GM12878 (cell line): ENCODE results near the gene UBE2C. TPM values are rescaled to one million over a fixed set of nuclear protein-coding genes. Genes with fewer than 3 reads are reported as not detected.

Experiments used
- ATAC-seq: fragments of 200-7000 bp; cut with Tn5 transposase; 3 replicates; pipeline ENCODE4 v1.9.1; 2020; ENCODE audit warnings: mild to moderate bottlenecking, moderate library complexity
- BruUV-seq: library from RNA; stranded (reverse); fragments of 400-500 nt; replicated peaks from 2 replicates; lab custom pipeline; 2021; lab: Mats Ljungman, UMichigan
- CTCF ChIA-PET: fragments of 300-600 bp; sonication (Branson Sonifier 250); formaldehyde crosslinking; extraction: SDS; loops from one replicate; lab custom pipeline; 2021; ENCODE audit warnings: inconsistent platforms; lab: Yijun Ruan, JAX
- POLR2A ChIA-PET: fragments of 350-600 bp; formaldehyde crosslinking; extraction: SDS; loops from one replicate; lab custom pipeline; 2021; ENCODE audit warnings: inconsistent platforms; lab: Charles Lee
- RAD21 ChIA-PET: fragments of 300-600 bp; sonication (Branson Sonifier 250); formaldehyde crosslinking; loops from one replicate; lab custom pipeline; 2023; ENCODE audit warnings: antibody characterized with exemption; ENCODE audit not compliant: unreplicated experiment; lab: Charles Lee
- SMC1A ChIA-PET: fragments of 300-600 bp; sonication (Branson Sonifier 250); formaldehyde crosslinking; loops from one replicate; lab custom pipeline; 2023; ENCODE audit not compliant: unreplicated experiment, uncharacterized antibody; lab: Charles Lee
- DNase-seq: peaks from one replicate; pipeline ENCODE4 v3.0.0-alpha.2; 2011; ENCODE audit warnings: low read depth, low spot score
- FAIRE-seq: peaks from 3 replicates; lab custom pipeline; 2011; peaks lifted over from hg19 to GRCh38; lab: Jason Lieb, UNC
- H2AFZ ChIP-seq: 2 replicates; pipeline ENCODE4 v1.6.0; 2011; ENCODE audit warnings: low read depth, low read length, control low read depth; ENCODE audit not compliant: control insufficient read depth
- H3K27ac ChIP-seq: 2 replicates; pipeline ENCODE4 v1.5.1; 2011; ENCODE audit warnings: control low read depth; ENCODE audit not compliant: control insufficient read depth, insufficient read depth
- H3K27me3 ChIP-seq, 2 experiments: replicated peaks in 1 of 2; 2 replicates each; pipeline versions ENCODE4 v1.6.0 to v1.6.1; 2011; ENCODE audit warnings: low read length in 1 of 2; ENCODE audit not compliant: control insufficient read depth in 2 of 2, insufficient read depth in 2 of 2
- H3K36me3 ChIP-seq, 2 experiments: 2 replicates each; pipeline ENCODE4 v1.5.1; 2011; ENCODE audit warnings: low read length in 1 of 2; ENCODE audit not compliant: control insufficient read depth in 2 of 2, insufficient read depth in 2 of 2
- H3K4me1 ChIP-seq: 2 replicates; pipeline ENCODE4 v1.6.1; 2011; ENCODE audit warnings: mild to moderate bottlenecking, low read length, moderate library complexity, mixed read lengths; ENCODE audit not compliant: control insufficient read depth, insufficient read depth
- H3K4me2 ChIP-seq: 2 replicates; pipeline ENCODE4 v1.6.0; 2011; ENCODE audit warnings: control low read depth; ENCODE audit not compliant: control insufficient read depth, insufficient read depth
- H3K4me3 ChIP-seq: fragments of 200-600 bp; sonication (generic); 2 replicates; pipeline ENCODE4 v1.5.1; 2016
- H3K79me2 ChIP-seq: 2 replicates; pipeline ENCODE4 v1.6.0; 2011; ENCODE audit warnings: low read length; ENCODE audit not compliant: control insufficient read depth, insufficient read depth
- H3K9ac ChIP-seq: 2 replicates; pipeline ENCODE4 v1.8.0; 2011; ENCODE audit warnings: low read length, control low read depth, mixed read lengths; ENCODE audit not compliant: control insufficient read depth, insufficient read depth
- H3K9me3 ChIP-seq: replicated peaks from 3 replicates; pipeline ENCODE4 v1.5.1; 2011; ENCODE audit warnings: mild to moderate bottlenecking, low read length; ENCODE audit not compliant: control insufficient read depth, insufficient read depth
- H4K20me1 ChIP-seq: 2 replicates; pipeline ENCODE4 v1.6.0; 2011; ENCODE audit not compliant: control insufficient read depth, insufficient read depth
- ASH2L ChIP-seq: fragments of 300-600, 200-600 bp; sonication (generic); IDR thresholded peaks from 2 replicates; pipeline ENCODE4 v1.6.1; 2017; ENCODE audit warnings: low read depth, mild to moderate bottlenecking, borderline replicate concordance
- BCLAF1 ChIP-seq: fragments of 450-650 bp; IDR thresholded peaks from 2 replicates; pipeline ENCODE4 v1.6.1; 2017; ENCODE audit warnings: antibody characterized with exemption, mild to moderate bottlenecking, moderate library complexity
- CREM ChIP-seq: IDR thresholded peaks from 2 replicates; pipeline ENCODE4 v1.6.1; 2014; ENCODE audit warnings: antibody characterized with exemption, low read depth
- IKZF2 ChIP-seq, 2 experiments: fragments of 450-650 bp; IDR thresholded peaks; 2 replicates each; pipeline ENCODE4 v1.6.1; 2017; ENCODE audit warnings: mild to moderate bottlenecking in 2 of 2, moderate library complexity in 2 of 2
- NBN ChIP-seq: fragments of 450-650 bp; IDR thresholded peaks from 2 replicates; pipeline ENCODE4 v1.6.1; 2016
- PAX5 ChIP-seq: IDR thresholded peaks from 2 replicates; pipeline ENCODE4 v1.6.1; 2011; ENCODE audit warnings: low read depth, low read length, borderline replicate concordance
- PML ChIP-seq: IDR thresholded peaks from 2 replicates; pipeline ENCODE4 v1.6.1; 2012; ENCODE audit warnings: low read length, inconsistent platforms
- RBBP5 ChIP-seq: fragments of 200-600 bp; sonication (generic); conservative IDR thresholded peaks from 2 replicates; pipeline ENCODE4 v1.6.1; 2016
- SMAD5 ChIP-seq: IDR thresholded peaks from 2 replicates; pipeline ENCODE4 v1.6.1; 2016; ENCODE audit warnings: antibody characterized with exemption, low read depth
- SUPT20H ChIP-seq: IDR thresholded peaks from 2 replicates; pipeline ENCODE4 v1.6.1; 2011; ENCODE audit warnings: low read depth, mild to moderate bottlenecking, low read length, moderate library complexity, borderline replicate concordance; ENCODE audit not compliant: control insufficient read depth
- ZNF217 ChIP-seq: fragments of 450-650 bp; IDR thresholded peaks from 2 replicates; pipeline ENCODE4 v1.6.1; 2017; ENCODE audit warnings: antibody characterized with exemption, mild to moderate bottlenecking
- WGBS: methylation state at CpG from one replicate; pipeline ENCODE4 v1.1.6; 2016; ENCODE audit warnings: low lambda C conversion rate; ENCODE audit not compliant: insufficient replicate concordance, insufficient coverage; ENCODE audit errors: missing lambda C conversion rate; 5-methylcytosine and 5-hydroxymethylcytosine counted together
- in situ Hi-C: fragments of 300-500 bp; cut with MboI; formaldehyde crosslinking; loops from 9 replicates; pipeline ENCODE4 v1.14.3; 2018; ENCODE audit warnings: mixed read lengths
- intact Hi-C: fragments of 100-400 bp; cut with micrococcal nuclease; formaldehyde crosslinking; loops from one replicate; pipeline ENCODE4 v1.14.2; 2022; ENCODE audit not compliant: unreplicated experiment
- polyA plus RNA-seq, 11 experiments: library from polyadenylated mRNA; depleted of rRNA in 4 of 11; unstranded in 6 of 11; stranded (reverse) in 5 of 11; fragments of >200 nt; fragmentation: Nextera tagmentation in 4 of 11; fragmentation: Illumina TruSeq in 1 of 11; extraction: Ambion mirVana in 4 of 11; extraction: Trizol in 1 of 11; gene quantifications; 1 replicate in 1 of 11; 2 replicates in 10 of 11; pipeline versions ENCODE4 v1.2.1 to v1.2.3, GENCODE V29; 2011 to 2016; ENCODE audit warnings: inconsistent platforms in 2 of 11, missing spikeins in 2 of 11, low read depth in 1 of 11
- total RNA-seq, 4 experiments: library from RNA; depleted of rRNA in 3 of 4; stranded (reverse); fragments of >200 nt in 3 of 4; fragmentation: Illumina TruSeq in 1 of 4; extraction: Trizol in 1 of 4; gene quantifications; 2 replicates each; pipeline versions ENCODE4 v1.2.1 to v1.2.3, GENCODE V29; 2013 to 2021
- TF ChIP-seq, protein P1 (sequence below), 3 experiments: IDR thresholded peaks in 2 of 3; conservative IDR thresholded peaks in 1 of 3; 2 replicates each; pipeline ENCODE4 v1.5.1; 2011; ENCODE audit warnings: low read depth in 3 of 3, low read length in 3 of 3, mild to moderate bottlenecking in 3 of 3, control low read depth in 2 of 3, moderate library complexity in 2 of 3, inconsistent platforms in 1 of 3, mixed read lengths in 1 of 3; ENCODE audit not compliant: control insufficient read depth in 2 of 3, insufficient read depth in 1 of 3; ENCODE audit errors: extremely low read depth in 1 of 3
- TF ChIP-seq, protein P2 (sequence below): fragments of 450-650 bp; IDR thresholded peaks from 2 replicates; pipeline ENCODE4 v1.6.1; 2017; ENCODE audit warnings: mild to moderate bottlenecking, low read depth, inconsistent platforms; ENCODE audit not compliant: poor library complexity, severe bottlenecking
- TF ChIP-seq, protein P3 (sequence below): fragments of 450-650 bp; IDR thresholded peaks from 2 replicates; pipeline ENCODE4 v1.6.1; 2014; ENCODE audit warnings: mild to moderate bottlenecking

The UBE2C gene
- total and polyA plus RNA-seq, 10 of the 15 experiments (the other 5 are each of a cell fraction or from before 2014, with no cell fraction given) = 86.2 to 412 (median 176) TPM

DNA sequence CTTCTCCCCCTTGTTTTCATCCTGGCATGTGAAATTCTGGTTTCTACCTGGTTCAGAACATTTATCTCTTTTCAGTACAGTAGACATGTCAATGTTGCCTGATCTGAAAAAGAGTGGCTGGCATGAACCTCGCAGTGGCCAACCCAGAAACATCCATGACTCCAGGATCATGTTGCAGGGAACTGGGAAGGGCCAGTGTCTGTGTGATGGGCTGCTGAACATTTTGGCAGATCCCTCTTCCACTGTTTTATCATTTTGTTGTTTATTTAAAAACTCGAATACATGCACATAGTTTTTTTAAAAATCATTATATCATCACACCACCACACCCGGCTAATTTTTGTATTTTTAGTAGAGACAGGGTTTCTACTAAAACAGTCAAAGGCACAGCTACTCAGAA lies 39.8 kb upstream of the UBE2C start (continued):
- TF ChIP-seq CREM (no peak), PAX5 (no peak)

DNA sequence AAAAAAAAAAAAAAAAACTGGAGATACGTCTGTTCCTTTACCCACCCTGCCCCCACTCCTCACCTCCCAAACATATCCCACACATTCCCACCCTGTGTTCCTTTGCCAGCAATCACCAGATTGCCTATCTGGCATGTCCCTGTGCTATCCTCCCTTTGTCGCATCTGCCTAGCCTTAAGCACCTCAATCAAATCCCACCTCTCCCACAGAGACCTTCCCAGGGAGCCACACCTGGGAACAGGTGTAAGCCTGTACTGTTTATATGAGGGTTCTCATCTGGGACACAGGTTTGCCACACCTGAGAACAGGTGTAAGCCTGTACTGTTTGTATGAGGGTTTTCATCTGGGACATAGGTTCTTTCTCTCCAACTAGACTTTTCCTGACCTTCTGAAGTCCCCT lies 37.5 kb upstream of the UBE2C start:
- no peaks in the 10 kb centered on the region for H3K27me3 ChIP-seq
- no peak overlapping the region for H3K4me2 ChIP-seq
- no peak for DNase-seq
- H3K9me3 ChIP-seq = no peaks in the 10 kb centered on the region
- H2AFZ ChIP-seq = no peak overlapping the region
- H4K20me1 ChIP-seq = no peaks in the 10 kb centered on the region
- H3K79me2 ChIP-seq = no peaks in the 10 kb centered on the region
- H3K27ac ChIP-seq = no peak overlapping the region
- intact Hi-C loops (loop anchor here (10.0 kb wide), 1 partner anchor 150 kb away; the partner anchor contains the start of gene WFDC10A), in situ Hi-C loops (loop anchor here (5.0 kb wide), 2 partner anchors 318 to 453 kb away; no protein-coding TSS in a partner anchor)
- POLR2A ChIA-PET = no interaction called here
- ATAC-seq = no peak
- SMC1A ChIA-PET = no interaction called here
- H3K9ac ChIP-seq = no peak overlapping the region
- no peaks in the 10 kb centered on the region for H3K36me3 ChIP-seq
- no peaks in the 10 kb centered on the region for H3K4me1 ChIP-seq
- RAD21 ChIA-PET = no interaction called here
- no peak for FAIRE-seq
- H3K4me3 ChIP-seq = no peak overlapping the region
- CTCF ChIA-PET = no interaction called here
- no TSS peak for BruUV-seq
- TF ChIP-seq PML = no peak
- TF ChIP-seq RBBP5 = no peak
- no peak for TF ChIP-seq NBN
- TF ChIP-seq, protein P1, sequence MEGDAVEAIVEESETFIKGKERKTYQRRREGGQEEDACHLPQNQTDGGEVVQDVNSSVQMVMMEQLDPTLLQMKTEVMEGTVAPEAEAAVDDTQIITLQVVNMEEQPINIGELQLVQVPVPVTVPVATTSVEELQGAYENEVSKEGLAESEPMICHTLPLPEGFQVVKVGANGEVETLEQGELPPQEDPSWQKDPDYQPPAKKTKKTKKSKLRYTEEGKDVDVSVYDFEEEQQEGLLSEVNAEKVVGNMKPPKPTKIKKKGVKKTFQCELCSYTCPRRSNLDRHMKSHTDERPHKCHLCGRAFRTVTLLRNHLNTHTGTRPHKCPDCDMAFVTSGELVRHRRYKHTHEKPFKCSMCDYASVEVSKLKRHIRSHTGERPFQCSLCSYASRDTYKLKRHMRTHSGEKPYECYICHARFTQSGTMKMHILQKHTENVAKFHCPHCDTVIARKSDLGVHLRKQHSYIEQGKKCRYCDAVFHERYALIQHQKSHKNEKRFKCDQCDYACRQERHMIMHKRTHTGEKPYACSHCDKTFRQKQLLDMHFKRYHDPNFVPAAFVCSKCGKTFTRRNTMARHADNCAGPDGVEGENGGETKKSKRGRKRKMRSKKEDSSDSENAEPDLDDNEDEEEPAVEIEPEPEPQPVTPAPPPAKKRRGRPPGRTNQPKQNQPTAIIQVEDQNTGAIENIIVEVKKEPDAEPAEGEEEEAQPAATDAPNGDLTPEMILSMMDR (IDR thresholded peaks at IDR 0.05 in 2 of 3, conservative IDR thresholded peaks at IDR 0.05 in 1 of 3; ENCODE audit: control insufficient read depth in 2 of 3, extremely low read depth in 1 of 3, insufficient read depth in 1 of 3, low read depth in 3 of 3, low read length in 3 of 3) = no peak
- TF ChIP-seq, protein P2, sequence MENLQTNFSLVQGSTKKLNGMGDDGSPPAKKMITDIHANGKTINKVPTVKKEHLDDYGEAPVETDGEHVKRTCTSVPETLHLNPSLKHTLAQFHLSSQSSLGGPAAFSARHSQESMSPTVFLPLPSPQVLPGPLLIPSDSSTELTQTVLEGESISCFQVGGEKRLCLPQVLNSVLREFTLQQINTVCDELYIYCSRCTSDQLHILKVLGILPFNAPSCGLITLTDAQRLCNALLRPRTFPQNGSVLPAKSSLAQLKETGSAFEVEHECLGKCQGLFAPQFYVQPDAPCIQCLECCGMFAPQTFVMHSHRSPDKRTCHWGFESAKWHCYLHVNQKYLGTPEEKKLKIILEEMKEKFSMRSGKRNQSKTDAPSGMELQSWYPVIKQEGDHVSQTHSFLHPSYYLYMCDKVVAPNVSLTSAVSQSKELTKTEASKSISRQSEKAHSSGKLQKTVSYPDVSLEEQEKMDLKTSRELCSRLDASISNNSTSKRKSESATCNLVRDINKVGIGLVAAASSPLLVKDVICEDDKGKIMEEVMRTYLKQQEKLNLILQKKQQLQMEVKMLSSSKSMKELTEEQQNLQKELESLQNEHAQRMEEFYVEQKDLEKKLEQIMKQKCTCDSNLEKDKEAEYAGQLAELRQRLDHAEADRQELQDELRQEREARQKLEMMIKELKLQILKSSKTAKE = no peak
- TF ChIP-seq SMAD5 = no peak
- no peak for TF ChIP-seq ASH2L
- TF ChIP-seq IKZF2 (IDR thresholded peaks at IDR 0.05) = no peak
- TF ChIP-seq BCLAF1 = no peak
- no peak for TF ChIP-seq ZNF217
- TF ChIP-seq SUPT20H = no peak
- TF ChIP-seq, protein P3, sequence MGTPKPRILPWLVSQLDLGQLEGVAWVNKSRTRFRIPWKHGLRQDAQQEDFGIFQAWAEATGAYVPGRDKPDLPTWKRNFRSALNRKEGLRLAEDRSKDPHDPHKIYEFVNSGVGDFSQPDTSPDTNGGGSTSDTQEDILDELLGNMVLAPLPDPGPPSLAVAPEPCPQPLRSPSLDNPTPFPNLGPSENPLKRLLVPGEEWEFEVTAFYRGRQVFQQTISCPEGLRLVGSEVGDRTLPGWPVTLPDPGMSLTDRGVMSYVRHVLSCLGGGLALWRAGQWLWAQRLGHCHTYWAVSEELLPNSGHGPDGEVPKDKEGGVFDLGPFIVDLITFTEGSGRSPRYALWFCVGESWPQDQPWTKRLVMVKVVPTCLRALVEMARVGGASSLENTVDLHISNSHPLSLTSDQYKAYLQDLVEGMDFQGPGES = no peak
- 90% methylated on average over 1 of the region's 2 CpGs for WGBS
